ENCODE measurements around the gene DSC2. TPM values are rescaled to one million over a fixed set of nuclear protein-coding genes. Genes with fewer than 3 reads are reported as not detected.

Gene DSC2
- total and polyA plus RNA-seq, 10 donors, result 0.90 to 18.7 (median 12.8) TPM

- H3K4me3 ChIP-seq, result no peak overlapping the region
- H3K9me3 ChIP-seq, result peaks cover 0 to 8% (median 0%) of the 10 kb centered on the region in 8 donors
- H3K4me1 ChIP-seq, result peaks cover 0 to 25% (median 0%) of the 10 kb centered on the region in 6 donors
- no peak overlapping the region for H3K27ac ChIP-seq
- 78 to 88% (median 83%) methylated on average over 2 of the region's 2 CpGs for WGBS, 5 donors
- intact Hi-C loops (cut with DNase I; ENCODE audit: low total_unique reads), result no loop called here
- DNase-seq, result no peak
- H3K27me3 ChIP-seq (replicated peaks in 1 of 7), result peaks cover 0 to 51% (median 17%) of the 10 kb centered on the region in 7 donors
- H3K36me3 ChIP-seq, result no peaks in the 10 kb centered on the region
- TF ChIP-seq CTCF (IDR thresholded peaks at IDR 0.05 in 8 of 11, conservative IDR thresholded peaks at IDR 0.05 in 3 of 11), result no peak
- no peak for TF ChIP-seq POLR2AphosphoS5 (IDR thresholded peaks at IDR 0.05)
- no peak for TF ChIP-seq POLR2A (IDR thresholded peaks at IDR 0.05)
Measured at GRCh38 chr18:31102941-31103340, 720 bp upstream of the DSC2 start.

DNA sequence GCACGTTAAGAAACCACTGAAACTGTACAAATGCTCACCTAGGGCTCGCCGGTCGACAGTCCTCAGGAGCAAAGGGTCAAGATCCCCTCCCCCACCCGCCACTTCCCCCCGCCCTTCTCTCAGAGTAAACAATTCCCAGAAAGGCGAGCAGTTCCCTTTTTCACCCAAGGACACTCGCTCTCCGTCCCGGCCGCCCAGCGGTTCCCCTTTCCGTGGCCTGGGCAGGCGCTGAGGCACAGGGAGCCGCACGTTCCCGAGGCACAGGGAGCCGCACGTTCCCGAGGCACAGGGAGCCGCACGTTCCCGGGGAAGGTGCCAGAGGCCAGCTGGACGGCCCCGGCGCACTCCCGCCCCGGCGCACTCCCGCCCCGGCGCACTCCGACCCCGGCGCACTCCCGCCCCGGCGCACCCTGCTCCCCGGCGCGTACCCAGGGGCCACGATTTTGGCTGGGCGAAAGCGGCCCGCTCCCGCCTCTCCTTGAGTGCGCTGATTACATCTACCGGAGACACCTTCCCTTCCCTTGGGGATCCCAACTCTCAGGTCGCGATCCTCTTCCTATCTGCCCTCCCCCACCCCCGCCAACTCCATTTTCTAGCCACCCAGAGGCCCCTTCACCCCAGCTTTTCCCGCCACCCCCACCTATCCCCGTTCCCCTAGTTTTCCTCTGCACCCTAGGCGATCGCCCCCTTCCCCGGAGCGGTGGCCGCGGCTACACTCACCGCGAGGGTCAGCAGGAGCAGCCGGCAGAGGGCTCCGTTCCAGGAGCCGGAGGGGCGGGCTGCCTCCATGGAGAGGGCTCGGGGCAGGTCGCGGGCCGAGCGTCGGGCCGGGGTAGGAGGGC, 817 bp downstream of the DSC2 start:
- DNase-seq, result peak; percentile 91
- H3K9me3 ChIP-seq, result peaks cover 0 to 8% (median 0%) of the 10 kb centered on the region in 8 donors
- intact Hi-C loops (cut with DNase I; ENCODE audit: low total_unique reads), result no loop called here
- no peaks in the 10 kb centered on the region for H3K36me3 ChIP-seq
- no peak for TF ChIP-seq POLR2A (IDR thresholded peaks at IDR 0.05)
- TF ChIP-seq POLR2AphosphoS5 (IDR thresholded peaks at IDR 0.05), result peak; percentile 77 to 83 (median 82)
- 2 to 9% (median 3%) methylated on average over 52 to 72 of the region's 72 CpGs for WGBS, 5 donors
- H3K4me1 ChIP-seq, result peaks cover 0 to 25% (median 0%) of the 10 kb centered on the region in 6 donors
- peaks cover 0 to 51% (median 17%) of the 10 kb centered on the region in 7 donors for H3K27me3 ChIP-seq (replicated peaks in 1 of 7)
- H3K4me3 ChIP-seq, result peak overlapping the region; percentile 27 to 72 (median 44)
- peak overlapping the region in 7 of 8 donors; percentile 23 to 90 (median 68) for H3K27ac ChIP-seq

- no peak for TF ChIP-seq CTCF (IDR thresholded peaks at IDR 0.05 in 8 of 11, conservative IDR thresholded peaks at IDR 0.05 in 3 of 11)
- 11 to 14% (median 13%) methylated on average over 23 of the region's 23 CpGs for WGBS, 5 donors
- DNase-seq, result peak; percentile 75
- intact Hi-C loops (cut with DNase I; ENCODE audit: low total_unique reads), result no loop called here
- H3K9me3 ChIP-seq, result peaks cover 0 to 8% (median 0%) of the 10 kb centered on the region in 8 donors
- no peaks in the 10 kb centered on the region for H3K36me3 ChIP-seq
- peaks cover 0 to 51% (median 17%) of the 10 kb centered on the region in 7 donors for H3K27me3 ChIP-seq (replicated peaks in 1 of 7)
- peak overlapping the region; percentile 27 to 72 (median 44) for H3K4me3 ChIP-seq
- peaks cover 0 to 25% (median 0%) of the 10 kb centered on the region in 6 donors for H3K4me1 ChIP-seq
- peak overlapping the region in 7 of 8 donors; percentile 23 to 90 (median 68) for H3K27ac ChIP-seq
Measured at GRCh38 chr18:31100436-31101182, 1.6 kb downstream of the DSC2 start.

DNA sequence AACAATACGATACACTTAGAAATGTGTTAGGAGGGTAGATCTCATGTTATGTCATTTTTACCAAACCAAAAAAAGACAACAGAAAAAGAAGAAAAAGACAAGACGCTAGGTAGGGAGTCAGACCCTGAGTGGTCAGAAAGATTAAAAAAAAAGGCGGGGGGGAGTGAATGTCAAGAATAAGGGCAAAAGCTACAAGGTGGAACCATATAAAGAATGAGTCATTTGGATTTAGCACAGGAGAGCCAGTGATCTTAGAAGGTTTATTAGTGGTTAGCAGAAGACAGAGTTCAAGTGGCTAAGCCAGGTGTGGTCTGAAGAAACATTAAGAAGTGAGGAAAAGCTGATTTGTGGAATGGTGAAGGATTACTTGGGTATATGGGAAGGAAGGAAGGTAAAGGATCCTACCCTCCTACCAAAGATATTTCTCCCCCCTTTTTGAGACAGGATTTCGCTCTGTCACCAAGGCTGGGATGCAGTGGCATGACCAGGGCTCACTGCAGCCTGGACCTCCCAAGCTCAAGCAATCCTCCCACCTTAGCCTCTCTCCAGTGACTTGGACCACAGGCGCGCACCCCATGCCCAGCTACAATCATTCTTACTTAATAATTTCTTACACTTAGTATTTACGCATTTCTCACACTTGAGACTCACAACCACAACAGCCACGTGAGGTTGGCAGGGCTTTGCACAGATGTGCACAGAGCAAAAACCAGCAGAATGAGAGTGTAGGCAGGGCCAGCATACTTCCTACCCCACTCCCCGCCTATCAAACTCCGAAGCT, 2.6 kb downstream of the DSC2 start:
- no peak overlapping the region for H3K27ac ChIP-seq
- no peak for DNase-seq
- peaks cover 0 to 8% (median 0%) of the 10 kb centered on the region in 8 donors for H3K9me3 ChIP-seq
- H3K4me3 ChIP-seq, result peak overlapping the region in 1 of 8 donors; percentile 72
- peaks cover 0 to 45% (median 17%) of the 10 kb centered on the region in 7 donors for H3K27me3 ChIP-seq (replicated peaks in 1 of 7)
- no peaks in the 10 kb centered on the region for H3K36me3 ChIP-seq
- TF ChIP-seq POLR2A (IDR thresholded peaks at IDR 0.05), result no peak
- H3K4me1 ChIP-seq, result peaks cover 0 to 25% (median 0%) of the 10 kb centered on the region in 6 donors
- 87 to 91% (median 89%) methylated on average over 10 of the region's 10 CpGs for WGBS, 5 donors
- intact Hi-C loops (cut with DNase I; ENCODE audit: low total_unique reads), result no loop called here
